Thyroid gland (tissue), 4 donors: Measurements from ENCODE around the gene ZNF274.

Source experiments
- POLR2A ChIP-seq, 2 donors: fragments of 450-650 bp; IDR thresholded peaks; one replicate each; pipeline ENCODE4 v1.6.1; 2017; ENCODE audit warnings: antibody characterized with exemption in 2 of 2, mild to moderate bottlenecking in 2 of 2, moderate library complexity in 1 of 2
- TF ChIP-seq, protein P1 (sequence below), 6 experiments: fragments of 200-600 bp in 3 of 6; fragments of 450-650 bp in 3 of 6; sonication (generic) in 3 of 6; IDR thresholded peaks; one replicate each; pipeline ENCODE4 v1.5.1; 2016 to 2019; ENCODE audit warnings: antibody characterized with exemption in 6 of 6, mild to moderate bottlenecking in 2 of 6, inconsistent platforms in 1 of 6, moderate library complexity in 1 of 6

DNA sequence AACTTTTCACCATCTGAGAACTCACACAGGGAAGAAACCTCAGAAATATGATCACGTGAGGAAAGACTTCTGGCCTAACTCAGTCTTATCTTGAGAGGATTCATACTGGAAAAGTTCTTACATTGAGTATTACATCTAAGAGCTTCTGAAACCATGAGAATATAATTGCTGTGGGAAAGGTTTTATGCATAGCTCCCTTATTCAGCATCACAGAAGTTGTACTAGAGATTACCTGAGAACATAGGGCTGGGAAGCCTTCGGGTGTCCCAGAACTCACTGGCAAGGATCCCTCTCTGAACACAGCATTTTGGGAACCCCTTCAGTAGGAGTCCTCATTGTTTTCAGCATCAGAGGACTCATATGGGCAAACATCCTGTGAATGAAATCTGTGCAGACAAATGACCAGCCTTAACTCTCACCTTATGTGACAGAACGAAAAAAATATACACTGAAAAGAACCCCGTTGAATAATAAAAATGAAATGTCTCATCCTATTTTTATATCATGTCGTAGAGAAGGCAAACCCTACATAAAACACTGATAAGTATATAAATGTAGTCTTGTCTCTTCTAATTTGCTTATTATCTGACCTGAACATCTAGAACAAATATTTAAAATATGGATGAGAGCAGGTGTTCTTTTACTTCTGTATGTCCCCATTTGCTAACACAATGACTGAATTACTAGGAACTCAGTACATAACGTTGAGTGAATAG, 14.2 kb downstream of the ZNF274 start:
- TF ChIP-seq, protein P1, sequence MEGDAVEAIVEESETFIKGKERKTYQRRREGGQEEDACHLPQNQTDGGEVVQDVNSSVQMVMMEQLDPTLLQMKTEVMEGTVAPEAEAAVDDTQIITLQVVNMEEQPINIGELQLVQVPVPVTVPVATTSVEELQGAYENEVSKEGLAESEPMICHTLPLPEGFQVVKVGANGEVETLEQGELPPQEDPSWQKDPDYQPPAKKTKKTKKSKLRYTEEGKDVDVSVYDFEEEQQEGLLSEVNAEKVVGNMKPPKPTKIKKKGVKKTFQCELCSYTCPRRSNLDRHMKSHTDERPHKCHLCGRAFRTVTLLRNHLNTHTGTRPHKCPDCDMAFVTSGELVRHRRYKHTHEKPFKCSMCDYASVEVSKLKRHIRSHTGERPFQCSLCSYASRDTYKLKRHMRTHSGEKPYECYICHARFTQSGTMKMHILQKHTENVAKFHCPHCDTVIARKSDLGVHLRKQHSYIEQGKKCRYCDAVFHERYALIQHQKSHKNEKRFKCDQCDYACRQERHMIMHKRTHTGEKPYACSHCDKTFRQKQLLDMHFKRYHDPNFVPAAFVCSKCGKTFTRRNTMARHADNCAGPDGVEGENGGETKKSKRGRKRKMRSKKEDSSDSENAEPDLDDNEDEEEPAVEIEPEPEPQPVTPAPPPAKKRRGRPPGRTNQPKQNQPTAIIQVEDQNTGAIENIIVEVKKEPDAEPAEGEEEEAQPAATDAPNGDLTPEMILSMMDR (IDR thresholded peaks at IDR 0.05), result no peak
- no peak for TF ChIP-seq POLR2A (IDR thresholded peaks at IDR 0.05)
